Fibroblast of lung (primary cell): ENCODE data around the gene FBXW10B. TPM values are rescaled to one million over a fixed set of nuclear protein-coding genes. Genes with fewer than 3 reads are reported as not detected.
"Not testable (repeated sequence)": the region's sequence is repeated elsewhere in the genome, so short reads cannot be mapped to it uniquely, and the experiment has no call there.

ENCODE experiments used
- DNase-seq, 2 donors: peaks; one replicate each; pipeline versions ENCODE4 v3.0.0 to v3.0.0-alpha.2; 2010; ENCODE audit warnings: low read depth in 2 of 2
- H2AFZ ChIP-seq: 2 replicates; pipeline ENCODE4 v1.5.1; 2012; ENCODE audit warnings: low read length, control low read depth, inconsistent platforms
- H3K27ac ChIP-seq: 2 replicates; pipeline ENCODE4 v1.5.1; 2011; ENCODE audit warnings: low read length, control low read depth; ENCODE audit not compliant: insufficient read depth
- H3K27me3 ChIP-seq: 2 replicates; pipeline ENCODE4 v1.5.1; 2011; ENCODE audit warnings: mild to moderate bottlenecking, low read length; ENCODE audit not compliant: control insufficient read depth, insufficient read depth
- H3K36me3 ChIP-seq: 2 replicates; pipeline ENCODE4 v1.5.1; 2011; ENCODE audit warnings: low read length; ENCODE audit not compliant: control insufficient read depth, insufficient read depth
- H3K4me1 ChIP-seq: 2 replicates; pipeline ENCODE4 v1.5.1; 2011; ENCODE audit warnings: low read length; ENCODE audit not compliant: control insufficient read depth, insufficient read depth; ENCODE audit errors: extremely low read depth
- H3K4me2 ChIP-seq: 2 replicates; pipeline ENCODE4 v1.5.1; 2011; ENCODE audit warnings: low read length, control low read depth; ENCODE audit not compliant: insufficient read depth; ENCODE audit errors: extremely low read depth
- H3K4me3 ChIP-seq, 4 experiments: fragments of 200-600 bp in 1 of 4; sonication (generic) in 1 of 4; replicated peaks in 1 of 4; 2 replicates each; pipeline ENCODE4 v1.5.1; 2011 to 2016; ENCODE audit warnings: low read length in 4 of 4, low read depth in 3 of 4, mild to moderate bottlenecking in 3 of 4, control low read depth in 2 of 4, inconsistent platforms in 1 of 4, mixed read lengths in 1 of 4; ENCODE audit not compliant: insufficient read depth in 1 of 4; ENCODE audit errors: control extremely low read depth in 1 of 4
- H3K79me2 ChIP-seq: 2 replicates; pipeline ENCODE4 v1.5.1; 2012; ENCODE audit warnings: mild to moderate bottlenecking, low read length, inconsistent platforms; ENCODE audit not compliant: control insufficient read depth, insufficient read depth
- H3K9ac ChIP-seq: 2 replicates; pipeline ENCODE4 v1.5.1; 2011; ENCODE audit warnings: mild to moderate bottlenecking, low read length, control low read depth; ENCODE audit not compliant: insufficient read depth
- H3K9me3 ChIP-seq: 2 replicates; pipeline ENCODE4 v1.5.1; 2012; ENCODE audit warnings: low read depth, low read length; ENCODE audit not compliant: control insufficient read depth, insufficient read depth
- H4K20me1 ChIP-seq: 2 replicates; pipeline ENCODE4 v1.5.1; 2011; ENCODE audit warnings: low read length; ENCODE audit not compliant: control insufficient read depth, insufficient read depth; ENCODE audit errors: extremely low read depth
- polyA plus RNA-seq, 2 donors: library from polyadenylated mRNA; depleted of rRNA in 1 of 2; stranded (reverse) in 1 of 2; unstranded in 1 of 2; fragments of >200 nt; gene quantifications; 2 replicates each; pipeline ENCODE4 v1.2.1, GENCODE V29; 2011 to 2012; ENCODE audit warnings: missing spikeins in 1 of 2
- total RNA-seq: library from RNA; depleted of rRNA; stranded (reverse); fragments of >200 nt; gene quantifications from 2 replicates; pipeline ENCODE4 v1.2.1, GENCODE V29; 2014

Gene FBXW10B
- total and polyA plus RNA-seq, 2 donors (not counting 1 experiment from before 2014, with no cell fraction given) = 0.11 to 0.50 TPM

DNA sequence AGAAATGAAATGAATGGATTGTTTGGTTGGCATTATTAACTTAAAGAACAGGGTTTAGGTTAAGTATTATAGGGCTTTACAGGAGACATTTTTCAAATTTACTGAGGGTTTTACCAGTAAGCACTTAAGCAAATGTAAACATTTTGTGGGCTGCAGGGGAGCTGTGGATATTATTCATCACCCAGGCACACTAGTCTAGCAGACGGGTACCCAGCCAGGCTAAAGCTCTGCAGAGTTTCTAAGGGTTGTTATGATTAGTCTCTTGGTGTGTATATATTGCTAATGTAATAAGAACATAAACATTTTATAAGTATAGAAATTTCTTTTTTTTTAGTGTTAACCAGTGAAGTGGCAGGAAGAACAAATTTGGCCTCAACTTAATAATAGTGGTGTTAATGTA is 42.7 kb downstream of the FBXW10B start:
- H3K27ac ChIP-seq, H3K4me2 ChIP-seq, H3K27me3 ChIP-seq, H3K79me2 ChIP-seq, H3K4me1 ChIP-seq, DNase-seq, H3K4me3 ChIP-seq, H3K9me3 ChIP-seq, H4K20me1 ChIP-seq, H3K9ac ChIP-seq, H3K36me3 ChIP-seq, H2AFZ ChIP-seq: not testable (repeated sequence)

DNA sequence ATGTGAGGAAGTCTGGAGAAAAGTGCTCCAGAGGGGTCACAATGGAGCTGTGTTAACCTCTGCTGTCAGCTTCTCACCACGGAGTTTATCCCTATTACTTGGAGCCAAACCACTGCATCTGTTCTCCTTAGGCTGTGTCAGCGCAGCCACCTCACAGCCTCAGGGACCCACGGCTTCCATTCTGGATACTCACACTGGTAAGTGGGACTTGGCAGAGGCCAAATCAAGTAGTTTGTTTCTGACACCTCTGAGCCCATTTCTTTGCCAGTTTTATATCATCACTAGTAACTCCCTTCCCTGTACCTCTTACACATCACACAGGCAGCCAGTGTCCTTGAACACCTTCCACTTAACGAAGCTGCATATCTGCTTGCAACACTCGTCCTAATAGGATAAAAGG is 44.8 kb downstream of the FBXW10B start:
- not testable (repeated sequence) for DNase-seq, H3K79me2 ChIP-seq, H3K27ac ChIP-seq, H3K4me3 ChIP-seq, H4K20me1 ChIP-seq, H3K9me3 ChIP-seq, H2AFZ ChIP-seq, H3K36me3 ChIP-seq, H3K4me1 ChIP-seq, H3K9ac ChIP-seq, H3K4me2 ChIP-seq, H3K27me3 ChIP-seq

DNA sequence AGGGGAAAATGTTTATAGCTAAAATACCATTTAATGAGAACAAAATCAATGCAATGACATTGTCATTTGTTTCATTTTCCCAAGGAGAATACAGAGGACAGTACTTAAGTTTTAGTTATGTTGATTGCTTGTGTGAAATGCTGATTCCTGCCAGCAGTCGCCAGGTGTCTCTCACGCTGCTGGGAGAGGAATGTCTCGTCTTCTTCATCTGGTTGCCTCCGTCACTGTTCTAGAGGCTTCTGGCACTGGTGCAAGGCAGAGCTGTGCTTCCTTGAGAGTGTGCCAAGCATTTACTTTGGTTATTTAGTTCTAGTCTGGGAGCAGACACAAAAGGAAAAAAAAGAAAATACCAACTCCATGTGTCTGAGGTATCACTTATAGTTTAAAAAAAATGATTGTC is 45.6 kb downstream of the FBXW10B start:
- not testable (repeated sequence) for H4K20me1 ChIP-seq, H3K36me3 ChIP-seq, H3K4me1 ChIP-seq, H3K27ac ChIP-seq, H3K4me2 ChIP-seq, H3K9ac ChIP-seq, H2AFZ ChIP-seq, H3K27me3 ChIP-seq, H3K79me2 ChIP-seq, H3K9me3 ChIP-seq, H3K4me3 ChIP-seq
- peak in 1 of 2 donors; percentile 34 for DNase-seq

Other genes starting within 250 kb of the FBXW10B start
- 0.77 and 2.3 TPM in 2 replicates for gene CDRT4, start 152.1 kb downstream of the FBXW10B start, total RNA-seq
- 0.19 and 0.49 TPM in 2 replicates for gene CDRT4, start 152.1 kb downstream of the FBXW10B start, polyA plus RNA-seq
- gene TVP23C, start 56.2 kb downstream of the FBXW10B start, total RNA-seq = 14.4 and 25.1 TPM in 2 replicates
- 4.2 and 7.0 TPM in 2 replicates for gene TVP23C, start 56.2 kb downstream of the FBXW10B start, polyA plus RNA-seq
- gene TRIM16, start 64.6 kb upstream of the FBXW10B start, total RNA-seq = 41.6 and 63.1 TPM in 2 replicates
- gene TRIM16, start 64.6 kb upstream of the FBXW10B start, polyA plus RNA-seq = 21.0 and 26.0 TPM in 2 replicates
- 45.9 and 65.0 TPM in 2 replicates for gene ZNF286A, start 80.0 kb upstream of the FBXW10B start, total RNA-seq
- 31.3 and 39.1 TPM in 2 replicates for gene ZNF286A, start 80.0 kb upstream of the FBXW10B start, polyA plus RNA-seq
- gene TBC1D26, start 112.6 kb upstream of the FBXW10B start, total RNA-seq = 0.17 TPM in 1 of 2 replicates, not detected in the other
- gene TBC1D26, start 112.6 kb upstream of the FBXW10B start, polyA plus RNA-seq = 0.02 TPM in 1 of 2 replicates, not detected in the other